Measurements from ENCODE around the gene ELP5.

The ELP5 gene

DNA sequence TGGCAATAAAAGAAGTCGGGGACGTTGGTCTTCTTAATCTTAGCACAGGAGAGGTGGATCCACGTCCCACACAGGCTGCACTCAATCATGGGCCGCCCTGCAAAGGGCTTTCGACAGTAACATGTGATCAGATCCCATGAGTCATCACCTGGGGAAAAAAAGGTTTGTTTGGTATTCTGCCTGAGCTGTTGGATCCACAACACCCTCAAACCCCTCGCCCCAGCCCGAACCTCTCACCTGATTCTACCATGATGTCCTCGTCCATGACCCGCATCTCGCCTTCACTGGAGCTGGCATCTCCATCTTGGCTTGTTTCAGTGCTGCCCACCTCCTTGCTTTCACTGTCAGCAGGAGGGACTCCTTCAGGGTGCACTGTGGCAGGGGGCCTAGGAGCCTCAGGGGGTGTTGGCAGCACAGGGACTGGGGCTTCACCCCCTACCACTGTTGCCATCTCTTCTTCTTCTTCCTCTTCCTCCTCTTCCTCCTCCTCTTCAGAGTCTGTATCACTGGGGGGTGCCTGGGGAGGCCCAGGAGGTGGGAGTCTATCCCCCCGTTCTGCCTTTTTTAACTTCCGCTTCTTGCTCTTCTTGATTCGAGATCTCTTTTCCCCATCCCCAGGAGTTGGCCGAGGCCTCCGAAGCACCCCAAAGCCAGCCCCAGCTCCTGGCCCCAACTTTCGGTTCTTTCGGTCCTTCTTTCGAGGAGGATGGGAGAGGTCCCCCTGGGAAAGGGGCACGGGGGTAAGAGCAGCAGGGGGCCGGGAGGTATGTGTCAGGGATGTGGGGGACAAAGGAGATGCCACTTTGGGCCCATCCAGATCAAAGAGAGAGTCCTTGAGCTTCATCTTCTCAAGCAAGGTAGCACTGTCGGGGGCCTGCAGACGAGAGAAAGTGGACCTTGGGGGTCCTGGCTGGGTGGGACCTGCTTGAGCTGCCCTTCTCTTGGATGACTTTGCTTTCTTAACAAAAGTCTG is 16.0 kb upstream of the ELP5 start:
- peaks cover 13% of the 10 kb centered on the region for H3K4me1 ChIP-seq (ENCODE audit: insufficient read depth, poor library complexity, severe bottlenecking)
- peaks cover 43% of the 10 kb centered on the region for H3K36me3 ChIP-seq (ENCODE audit: low read depth)
- DNase-seq (ENCODE audit: low spot score): no peak
- peak overlapping the region; percentile 72 for H3K27ac ChIP-seq (ENCODE audit: poor library complexity, severe bottlenecking)
- no peaks in the 10 kb centered on the region for H3K9me3 ChIP-seq (ENCODE audit: severe bottlenecking)
- TF ChIP-seq CTCF (IDR thresholded peaks at IDR 0.05; ENCODE audit: poor library complexity, severe bottlenecking): no peak
- no peak overlapping the region for H3K4me3 ChIP-seq (ENCODE audit: severe bottlenecking)
- no peak for ATAC-seq (ENCODE audit: low read depth)
- no peaks in the 10 kb centered on the region for H3K27me3 ChIP-seq (ENCODE audit: insufficient read depth, poor library complexity, severe bottlenecking)

DNA sequence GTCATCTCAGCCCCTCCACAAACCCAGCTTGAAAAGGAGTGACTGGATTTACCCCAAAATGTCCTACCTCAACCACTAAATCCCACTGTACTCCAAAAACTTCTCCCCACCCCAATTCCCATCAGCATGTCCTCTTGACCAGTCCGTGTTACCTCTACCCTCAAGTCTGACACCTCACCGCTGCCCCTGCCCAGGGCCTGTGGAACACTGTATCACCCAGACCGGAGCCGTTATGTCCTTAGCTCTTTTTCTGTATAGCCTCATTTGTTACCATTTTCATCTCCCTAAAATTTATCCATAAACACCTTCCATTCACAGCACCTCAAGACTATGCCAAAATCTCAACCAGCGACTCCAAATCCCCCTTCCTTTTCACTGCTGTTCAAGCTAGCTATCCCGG is 15.2 kb upstream of the ELP5 start:
- Histone ChIP-seq H3K36me3 (ENCODE audit: low read depth) (peaks cover 43% of the 10 kb centered on the region), H3K27me3 (ENCODE audit: insufficient read depth, poor library complexity, severe bottlenecking) (no peaks in the 10 kb centered on the region), H3K4me1 (ENCODE audit: insufficient read depth, poor library complexity, severe bottlenecking) (peaks cover 13% of the 10 kb centered on the region), H3K4me3 (ENCODE audit: severe bottlenecking) (no peak overlapping the region), H3K9me3 (ENCODE audit: severe bottlenecking) (no peaks in the 10 kb centered on the region), H3K27ac (ENCODE audit: poor library complexity, severe bottlenecking) (peak overlapping the region; percentile 92)
- ATAC-seq (ENCODE audit: low read depth) (no peak), DNase-seq (ENCODE audit: low spot score) (no peak)
- TF ChIP-seq CTCF (IDR thresholded peaks at IDR 0.05; ENCODE audit: poor library complexity, severe bottlenecking): no peak

- Histone ChIP-seq H3K9me3 (ENCODE audit: severe bottlenecking) (no peaks in the 10 kb centered on the region), H3K4me1 (ENCODE audit: insufficient read depth, poor library complexity, severe bottlenecking) (peaks cover 9% of the 10 kb centered on the region), H3K36me3 (ENCODE audit: low read depth) (peaks cover 39% of the 10 kb centered on the region), H3K27ac (ENCODE audit: poor library complexity, severe bottlenecking) (peak overlapping the region; percentile 92), H3K27me3 (ENCODE audit: insufficient read depth, poor library complexity, severe bottlenecking) (no peaks in the 10 kb centered on the region), H3K4me3 (ENCODE audit: severe bottlenecking) (peak overlapping the region; percentile 60)
- DNase-seq (ENCODE audit: low spot score) (no peak), ATAC-seq (ENCODE audit: low read depth) (no peak)
- no peak for TF ChIP-seq CTCF (IDR thresholded peaks at IDR 0.05; ENCODE audit: poor library complexity, severe bottlenecking)
Measured at GRCh38 chr17:7237266-7237760, 14.7 kb upstream of the ELP5 start.

DNA sequence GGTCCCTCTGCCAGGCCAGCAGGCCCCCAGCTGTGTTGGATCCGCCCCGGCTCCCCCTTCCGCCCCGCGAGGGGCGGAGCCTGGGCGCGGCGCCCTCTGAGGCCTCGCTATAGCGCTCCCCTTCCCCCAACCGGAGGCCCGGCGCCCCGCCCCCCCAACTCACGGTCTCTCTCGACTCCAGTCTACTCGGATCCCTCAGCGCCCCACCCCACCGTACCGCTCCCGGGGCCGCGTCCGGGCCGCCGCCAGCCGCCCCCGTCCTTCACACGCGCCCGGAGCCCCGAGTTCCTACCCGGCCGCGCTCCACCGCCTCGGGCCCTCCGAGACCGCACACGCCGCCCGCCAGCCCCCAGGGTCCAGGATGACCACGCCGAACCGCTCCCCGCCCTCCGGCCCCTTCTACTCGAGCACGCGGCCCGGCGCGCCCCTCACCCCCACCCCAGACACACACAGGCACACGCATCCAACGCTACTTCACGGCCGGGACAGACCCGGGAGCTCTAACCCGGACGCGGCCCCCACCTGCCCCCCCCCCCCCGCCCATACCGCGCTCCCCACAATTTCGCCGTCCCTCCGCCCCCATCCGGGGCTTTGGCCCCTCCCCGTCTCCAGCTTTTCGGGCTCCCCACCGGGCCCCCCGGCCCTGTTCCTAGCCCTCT is 14.1 kb upstream of the ELP5 start:
- Histone ChIP-seq H3K4me1 (ENCODE audit: insufficient read depth, poor library complexity, severe bottlenecking) (peaks cover 4% of the 10 kb centered on the region), H3K4me3 (ENCODE audit: severe bottlenecking) (peak overlapping the region; percentile 60), H3K9me3 (ENCODE audit: severe bottlenecking) (no peaks in the 10 kb centered on the region), H3K27me3 (ENCODE audit: insufficient read depth, poor library complexity, severe bottlenecking) (no peaks in the 10 kb centered on the region), H3K27ac (ENCODE audit: poor library complexity, severe bottlenecking) (peak overlapping the region; percentile 92), H3K36me3 (ENCODE audit: low read depth) (peaks cover 36% of the 10 kb centered on the region)
- ATAC-seq (ENCODE audit: low read depth): no peak
- TF ChIP-seq CTCF (IDR thresholded peaks at IDR 0.05; ENCODE audit: poor library complexity, severe bottlenecking): no peak
- no peak for DNase-seq (ENCODE audit: low spot score)
